Head of caudate nucleus (tissue), 42 donors: ENCODE data around the gene ATG16L1.

Experiments
- DNase-seq, 42 donors: peaks; one replicate each; pipeline versions ENCODE4 v3.0.0 to v3.0.0-alpha.2; 2020 to 2021; ENCODE audit warnings: mixed read lengths in 7 of 42
- intact Hi-C: fragments of 100-400 bp; cut with DNase I; formaldehyde crosslinking; loops from one replicate; pipeline ENCODE4 v1.15.0; 2022

Gene ATG16L1

DNA sequence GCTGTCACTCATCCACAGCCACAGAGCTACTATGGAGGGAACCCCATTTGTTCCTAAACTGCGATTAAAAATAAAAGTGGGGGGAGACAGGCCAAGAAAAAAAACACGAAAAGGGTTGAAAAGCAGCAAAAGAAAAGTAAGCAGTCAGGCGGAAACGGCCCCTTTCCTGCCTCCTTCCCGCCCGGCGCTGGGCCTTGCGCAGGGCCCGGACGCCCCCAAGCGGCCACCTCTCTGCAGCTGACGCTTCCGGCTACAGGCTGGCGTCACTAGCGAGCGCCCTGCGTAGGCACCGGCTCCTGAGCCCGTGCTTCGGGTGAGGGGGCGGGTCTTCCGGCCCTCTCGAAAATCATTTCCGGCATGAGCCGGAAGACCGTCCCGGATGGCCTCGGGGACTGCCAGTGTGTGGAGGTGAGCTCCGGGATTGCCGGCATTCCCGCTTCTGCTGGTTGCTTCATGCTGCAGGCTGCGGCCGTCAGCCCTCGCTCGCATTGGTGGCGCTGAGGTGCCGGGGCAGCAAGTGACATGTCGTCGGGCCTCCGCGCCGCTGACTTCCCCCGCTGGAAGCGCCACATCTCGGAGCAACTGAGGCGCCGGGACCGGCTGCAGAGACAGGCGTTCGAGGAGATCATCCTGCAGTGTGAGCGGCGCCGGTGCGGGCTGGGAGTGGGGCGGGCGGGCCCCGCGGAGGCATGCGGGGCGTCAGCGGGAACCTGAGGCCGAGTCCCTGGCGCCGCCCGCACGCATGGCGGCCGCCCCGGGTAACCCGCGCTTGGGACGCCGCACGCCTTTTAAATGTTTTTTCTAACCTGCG lies at the start of gene ATG16L1:
Gene ATG16L1 (plus strand): TSS at position 368 of the 811 bp plus-strand sequence. CDS start 155 bp downstream, at position 523.
- intact Hi-C loops, result loop anchor here (2.0 to 5.0 kb wide), 2 partner anchors 399 to 644 kb away; no protein-coding TSS in a partner anchor
- DNase-seq, result peak; percentile 90 to 98 (median 97)

DNA sequence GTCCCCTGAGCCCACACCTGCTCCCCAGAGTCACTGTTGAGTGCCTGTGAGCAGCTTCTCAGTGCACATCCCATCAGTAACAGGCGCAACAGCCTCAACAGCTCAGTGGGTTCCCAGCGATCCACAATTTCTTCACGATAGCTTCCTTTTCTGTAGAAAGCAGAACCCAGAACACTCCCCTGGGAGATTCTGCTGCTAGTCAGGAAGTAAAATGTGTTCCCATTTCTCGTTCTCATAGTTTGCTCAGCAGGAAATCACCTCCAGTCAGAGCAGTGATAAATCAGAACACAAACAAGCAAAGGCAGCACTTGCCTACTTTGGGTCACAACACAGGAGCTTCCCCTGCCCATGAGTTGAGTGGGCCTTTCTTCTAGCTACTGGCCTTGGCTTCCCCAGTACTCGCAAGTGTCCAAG lies 48.9 kb upstream of the ATG16L1 start:
- DNase-seq, result no peak
- intact Hi-C loops, result no loop called here

DNA sequence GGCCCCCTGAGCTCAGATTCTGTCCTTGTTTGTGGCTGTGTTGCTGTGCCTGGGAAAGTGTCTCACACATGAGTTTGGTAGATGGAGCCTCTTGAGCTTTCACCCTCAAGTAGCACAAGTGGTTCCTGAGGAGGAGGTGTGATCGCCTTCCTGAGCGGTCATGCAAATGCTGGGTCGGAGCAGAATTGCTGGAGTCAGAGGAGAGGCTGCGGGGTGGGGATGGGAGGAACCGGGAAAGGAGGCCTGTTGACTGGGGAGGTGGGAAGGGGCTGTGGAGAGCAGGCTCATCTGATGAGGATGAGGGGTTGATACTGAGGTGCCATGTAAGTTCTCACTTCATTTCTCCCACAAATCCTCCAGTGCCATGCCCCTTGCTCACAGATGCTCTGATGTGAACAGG lies 48.4 kb upstream of the ATG16L1 start:
- DNase-seq, result no peak
- intact Hi-C loops, result no loop called here

DNA sequence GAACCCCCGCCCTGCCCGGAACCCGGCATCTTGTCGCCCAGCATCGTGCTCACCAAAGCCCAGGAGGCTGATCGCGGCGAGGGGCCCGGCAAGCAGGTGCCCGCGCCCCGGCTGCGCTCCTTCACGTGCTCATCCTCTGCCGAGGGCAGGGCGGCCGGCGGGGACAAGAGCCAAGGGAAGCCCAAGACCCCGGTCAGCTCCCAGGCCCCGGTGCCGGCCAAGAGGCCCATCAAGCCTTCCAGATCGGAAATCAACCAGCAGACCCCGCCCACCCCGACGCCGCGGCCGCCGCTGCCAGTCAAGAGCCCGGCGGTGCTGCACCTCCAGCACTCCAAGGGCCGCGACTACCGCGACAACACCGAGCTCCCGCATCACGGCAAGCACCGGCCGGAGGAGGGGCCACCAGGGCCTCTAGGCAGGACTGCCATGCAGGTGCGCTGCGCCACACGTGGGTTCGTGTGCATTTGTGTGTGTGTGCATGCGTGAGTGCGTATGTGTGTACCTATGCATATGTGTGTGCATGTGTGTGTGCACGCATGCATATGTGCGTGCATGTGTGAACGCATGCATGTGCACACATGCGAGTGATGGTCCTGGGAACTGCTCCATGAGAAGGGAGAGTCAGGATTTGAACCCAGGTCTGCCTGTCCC lies 47.1 kb upstream of the ATG16L1 start:
- no peak for DNase-seq
- intact Hi-C loops, result no loop called here

DNA sequence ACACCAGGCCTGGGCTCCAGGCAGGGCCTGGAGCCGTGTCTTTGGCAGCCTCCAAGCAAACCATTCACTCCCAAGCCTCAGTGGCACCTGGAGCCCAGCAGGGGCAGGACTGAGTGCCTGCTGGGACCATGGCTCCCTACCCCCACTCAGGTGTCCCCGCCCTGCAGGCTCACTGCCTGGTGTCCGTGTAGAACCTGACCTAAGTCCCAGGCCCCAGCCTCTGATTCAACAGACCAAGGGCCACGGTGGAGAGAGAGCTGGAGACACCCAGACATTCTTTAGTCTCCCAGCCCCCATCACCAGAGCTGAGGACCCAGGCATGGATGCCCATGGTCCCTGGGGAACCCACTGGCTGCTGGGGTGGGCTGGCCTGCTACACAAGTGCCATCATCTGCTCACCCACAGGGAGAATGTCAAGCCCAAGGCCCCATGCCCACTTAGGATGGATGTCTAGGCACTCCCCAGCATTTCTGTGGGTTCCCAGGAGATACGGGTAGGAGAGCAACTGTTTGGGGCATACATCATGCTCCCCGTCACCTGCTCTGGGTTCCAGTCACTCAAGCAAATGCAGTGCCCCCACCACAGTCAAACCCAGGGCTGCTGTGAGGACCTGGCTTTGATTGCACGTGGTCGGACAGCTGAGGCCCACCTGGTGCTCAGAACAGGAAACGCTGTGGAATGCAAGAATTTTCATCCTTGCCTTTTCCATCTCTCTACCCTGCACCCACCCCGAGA lies 42.9 kb upstream of the ATG16L1 start:
- no peak for DNase-seq
- intact Hi-C loops, result no loop called here

DNA sequence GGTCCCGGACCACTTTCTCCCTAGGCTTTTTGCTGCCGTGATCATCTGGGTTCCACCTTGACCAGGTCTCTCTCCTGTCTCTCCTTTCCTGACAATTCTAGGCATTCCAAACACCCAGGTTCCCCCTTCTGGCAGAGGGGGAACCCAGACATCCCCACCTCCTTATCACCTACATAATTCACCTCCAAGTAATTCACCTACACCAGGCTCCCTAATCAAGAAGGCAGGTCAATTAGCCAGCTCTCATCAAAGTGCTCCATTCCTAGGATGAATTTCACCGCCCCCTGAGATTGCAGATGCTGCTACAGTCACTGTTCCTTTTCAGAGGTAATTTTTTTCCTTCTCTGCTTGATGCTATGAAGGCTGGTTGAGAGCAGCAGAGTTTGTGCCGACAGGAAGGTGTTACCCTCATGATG lies 42.3 kb upstream of the ATG16L1 start:
- DNase-seq, result peak in 14 of 42 donors; percentile 9 to 68 (median 44)
- intact Hi-C loops, result no loop called here

DNA sequence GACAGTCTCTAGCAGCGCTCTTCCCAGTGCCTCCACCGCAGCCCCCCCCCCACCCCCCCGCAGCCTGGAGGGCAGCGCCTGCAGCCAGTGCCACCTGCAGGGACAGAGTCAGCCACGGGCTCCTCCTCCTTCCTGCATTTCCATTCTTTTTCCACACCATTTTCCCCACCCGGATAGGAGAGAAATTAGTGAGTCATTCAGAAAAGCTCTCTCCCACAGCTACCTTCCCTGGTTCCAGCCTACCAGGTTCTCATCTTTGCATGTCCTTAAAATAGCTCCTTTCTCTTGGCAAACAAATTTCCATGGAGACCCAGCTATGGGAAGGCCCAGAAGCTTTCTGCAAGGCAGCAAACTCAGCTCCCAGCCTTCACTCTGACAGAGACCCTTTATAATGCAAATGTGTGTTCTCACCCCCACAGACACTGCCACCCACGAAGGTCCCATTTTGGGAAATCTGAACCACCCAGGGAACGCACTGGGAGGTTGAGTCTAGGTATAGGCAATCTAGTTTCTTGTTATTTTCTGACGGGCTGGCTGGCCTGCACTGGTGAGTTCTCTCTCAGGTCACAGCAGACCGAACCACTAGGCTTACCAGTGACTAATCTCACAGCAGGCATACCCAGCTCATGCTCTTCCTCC lies 41.8 kb upstream of the ATG16L1 start:
- peak; percentile 20 to 95 (median 74) for DNase-seq
- intact Hi-C loops, result no loop called here

DNA sequence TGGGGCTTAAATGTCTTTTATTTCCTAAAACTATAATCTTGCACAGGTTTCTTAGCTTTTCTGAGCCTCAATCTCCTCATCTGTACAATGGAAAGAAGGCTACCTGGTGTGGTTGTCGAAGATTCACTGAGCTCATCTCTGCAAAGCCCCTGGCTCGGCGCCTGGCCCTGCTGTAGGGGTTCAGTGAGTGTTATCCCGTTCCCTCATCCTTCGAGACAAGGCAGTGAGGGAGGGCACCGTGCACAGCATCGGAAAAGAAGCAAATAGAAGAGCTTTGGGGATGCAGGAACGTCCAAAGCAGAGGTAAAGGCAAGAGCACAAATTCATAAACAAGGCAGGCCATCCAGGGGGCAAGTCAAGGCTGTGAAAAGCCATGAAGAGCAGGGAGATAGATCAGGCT lies 41.2 kb upstream of the ATG16L1 start:
- no peak for DNase-seq
- intact Hi-C loops, result no loop called here

DNA sequence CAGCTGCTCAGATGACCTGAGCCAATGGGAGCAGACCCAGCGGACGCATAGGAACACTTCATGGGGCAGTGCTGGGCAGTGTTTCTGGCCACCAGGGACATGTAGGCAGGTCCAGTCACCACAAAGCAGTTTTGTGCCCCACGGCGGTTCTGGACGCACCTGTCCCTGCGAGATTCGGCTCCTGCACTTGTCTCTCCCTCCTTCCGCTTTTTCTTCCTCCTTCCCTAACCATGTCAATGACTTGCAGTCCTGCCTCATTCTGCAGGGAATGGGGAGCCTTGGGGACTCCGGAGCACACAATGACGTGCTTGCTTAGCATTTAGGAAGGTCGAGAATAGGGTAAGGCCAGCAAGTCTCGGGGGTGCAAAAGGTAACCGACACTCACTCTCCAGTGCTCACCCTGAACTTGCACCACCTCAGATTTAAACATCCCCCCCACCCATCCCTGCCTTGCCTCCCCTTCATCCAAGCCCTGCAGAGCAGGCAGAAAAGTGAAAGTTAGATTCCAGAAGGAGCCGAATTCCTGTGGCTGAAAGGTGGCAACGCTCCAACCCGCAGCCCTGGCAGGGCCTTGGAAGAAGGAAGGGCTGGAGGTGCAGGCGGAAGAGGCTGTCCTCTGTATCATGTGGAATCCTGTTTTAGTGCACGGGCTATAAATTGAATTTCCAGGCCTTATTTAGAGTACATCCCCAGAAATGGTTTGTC lies 40.5 kb upstream of the ATG16L1 start:
- DNase-seq, result peak in 21 of 42 donors; percentile 8 to 60 (median 28)
- intact Hi-C loops, result no loop called here

DNA sequence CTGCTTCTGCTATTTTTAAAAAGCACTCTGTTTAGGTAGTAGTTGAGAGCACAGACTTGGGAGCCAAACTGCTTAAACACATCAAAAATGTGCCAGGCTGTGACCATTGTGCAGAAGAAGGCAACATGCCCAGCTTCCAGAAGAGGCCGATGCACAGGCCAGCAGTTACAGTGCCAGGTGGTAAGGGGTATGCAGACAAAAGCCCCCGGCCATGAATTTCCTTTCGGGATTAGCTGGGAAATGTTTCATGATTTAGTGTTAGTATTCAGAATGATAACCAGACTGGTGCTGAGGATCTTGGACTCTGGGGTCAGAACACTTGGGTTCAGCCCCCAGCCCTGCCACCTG lies 40.0 kb upstream of the ATG16L1 start:
- no peak for DNase-seq
- intact Hi-C loops, result no loop called here

DNA sequence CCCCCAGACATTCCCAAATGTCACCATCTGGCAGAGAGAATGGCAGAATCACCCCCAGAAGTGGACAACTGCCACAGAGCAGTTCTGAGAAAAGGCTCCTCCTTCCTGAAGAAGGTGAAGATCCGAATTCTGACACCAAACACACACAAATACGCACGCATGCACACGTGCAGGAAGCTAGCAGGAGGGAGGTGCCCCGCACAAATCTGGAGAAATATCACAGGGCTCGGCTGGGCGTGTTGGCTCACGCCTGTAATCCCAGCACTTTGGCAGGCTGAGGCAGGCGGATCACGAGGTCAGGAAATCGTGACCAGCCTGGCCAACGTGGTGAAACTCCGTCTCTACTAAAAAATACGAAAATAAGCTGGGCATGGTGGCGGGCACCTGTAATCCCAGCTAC lies 38.5 kb upstream of the ATG16L1 start:
- intact Hi-C loops, result no loop called here

DNA sequence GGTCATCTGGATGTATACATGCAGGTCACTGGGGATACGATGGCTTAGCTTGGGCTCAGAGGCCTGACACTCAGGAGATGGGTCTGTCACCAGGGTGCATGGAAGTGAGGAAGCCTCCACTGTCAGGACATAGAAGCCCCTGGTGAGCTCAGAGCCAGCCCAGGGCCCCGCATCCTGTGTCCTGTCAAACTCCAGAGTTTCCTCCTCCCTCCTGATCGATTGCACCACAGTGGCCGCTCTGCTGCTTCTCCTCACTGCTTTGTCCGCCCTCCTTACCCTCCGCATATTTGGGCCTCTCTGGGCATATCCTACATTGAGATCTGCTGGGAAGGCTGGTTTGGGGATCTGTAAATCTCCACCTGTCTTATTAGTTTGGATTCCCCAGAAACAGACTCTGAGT lies 37.5 kb upstream of the ATG16L1 start:
- DNase-seq, result no peak
- intact Hi-C loops, result no loop called here

More for the DNA sequence above, 38.5 kb upstream of the ATG16L1 start:
- no peak for DNase-seq

DNA sequence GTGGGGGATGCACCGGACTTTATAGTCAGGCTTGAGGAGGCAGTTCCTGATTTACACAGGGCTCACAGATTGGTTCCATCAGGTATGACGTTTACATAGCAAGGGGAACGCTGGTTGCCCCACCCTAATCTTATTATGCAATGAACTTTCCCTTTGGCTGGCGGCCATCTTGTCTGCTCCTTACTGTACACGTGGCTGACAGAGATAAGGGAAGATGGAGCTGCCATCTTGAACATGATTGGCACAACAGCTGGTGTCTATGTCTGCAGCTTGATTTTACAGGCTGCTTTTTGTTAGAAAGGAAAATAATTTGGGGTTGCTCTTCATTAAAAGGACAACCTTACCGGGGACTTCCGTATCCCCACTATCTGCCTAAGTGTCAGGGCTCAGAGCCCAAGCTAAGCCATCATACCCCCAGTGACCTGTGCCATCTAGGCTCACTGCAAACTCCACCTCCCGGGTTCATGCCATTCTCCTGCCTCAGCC lies 33.5 kb upstream of the ATG16L1 start:
- DNase-seq, result no peak
- intact Hi-C loops, result no loop called here

DNA sequence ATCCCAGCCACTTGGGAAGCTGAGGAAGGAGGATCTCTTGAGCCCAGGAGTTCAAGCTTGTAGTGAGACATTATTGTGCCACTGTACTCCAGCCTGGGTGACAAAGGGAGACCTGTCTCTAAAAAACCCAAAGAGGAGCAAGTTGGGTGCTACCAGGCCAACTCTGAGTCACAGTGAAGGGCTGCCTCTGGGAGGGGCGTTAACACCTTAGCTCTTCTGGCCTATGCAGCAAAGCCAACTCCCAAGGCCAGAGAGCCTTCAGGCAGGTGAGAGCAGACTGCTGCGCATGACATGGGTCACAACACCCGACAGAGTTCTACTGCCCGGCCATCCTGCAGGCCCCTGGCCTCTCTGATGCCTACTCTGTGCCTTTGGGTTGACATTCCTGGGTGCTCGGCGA lies 32.6 kb upstream of the ATG16L1 start:
- intact Hi-C loops, result no loop called here
- DNase-seq, result no peak

DNA sequence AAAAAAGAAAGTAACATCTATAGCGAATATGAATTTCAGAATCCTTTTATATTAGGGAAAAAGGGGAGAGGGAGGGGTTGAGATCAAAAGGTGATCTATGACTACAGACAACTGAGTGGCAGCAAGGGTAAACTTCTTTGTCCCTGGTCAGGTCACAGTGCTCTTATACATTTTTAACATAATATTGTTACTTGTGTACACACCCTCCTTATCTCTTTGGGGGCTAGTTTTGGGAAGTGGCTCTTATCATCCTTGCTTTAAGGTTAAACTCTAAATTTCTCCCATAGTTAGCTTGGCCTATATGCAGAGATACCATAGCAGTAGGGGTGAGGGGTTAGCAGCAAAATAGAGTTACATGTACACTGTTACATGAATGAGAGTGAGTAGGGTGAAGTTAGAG lies 31.6 kb upstream of the ATG16L1 start:
- intact Hi-C loops, result no loop called here
- DNase-seq, result no peak

DNA sequence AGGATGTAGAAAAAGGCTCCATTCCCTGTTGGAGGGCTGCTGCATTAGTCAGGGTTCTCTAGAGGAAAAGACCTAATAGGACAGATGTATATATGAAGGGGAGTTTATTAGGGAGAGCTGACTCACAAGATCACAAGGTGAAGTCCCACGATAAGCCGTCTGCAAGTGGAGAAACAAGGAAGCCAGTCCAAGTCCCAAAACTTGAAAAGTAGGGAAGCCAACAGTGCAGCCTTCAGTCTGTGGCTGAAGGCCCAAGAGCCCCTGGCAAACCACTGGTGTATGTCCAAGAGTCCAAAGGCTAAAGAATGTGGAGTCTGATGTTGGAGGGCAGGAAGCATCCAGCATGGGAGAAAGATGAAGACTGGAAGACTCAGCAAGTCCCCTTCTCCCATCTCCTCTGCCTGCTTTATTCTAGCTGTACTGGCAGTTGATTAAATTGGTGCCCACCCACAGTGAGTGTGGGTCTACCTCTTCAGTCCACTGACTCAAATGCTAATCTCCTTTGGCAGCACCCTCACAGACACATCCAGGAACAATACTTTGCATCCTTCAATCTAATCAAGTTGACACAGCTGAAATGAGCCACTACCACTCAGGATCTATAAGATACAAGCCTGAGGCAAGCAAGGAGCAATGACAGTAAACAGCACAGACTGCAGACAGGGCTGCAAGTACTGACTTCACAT lies 30.0 kb upstream of the ATG16L1 start:
- no peak for DNase-seq
- intact Hi-C loops, result no loop called here

DNA sequence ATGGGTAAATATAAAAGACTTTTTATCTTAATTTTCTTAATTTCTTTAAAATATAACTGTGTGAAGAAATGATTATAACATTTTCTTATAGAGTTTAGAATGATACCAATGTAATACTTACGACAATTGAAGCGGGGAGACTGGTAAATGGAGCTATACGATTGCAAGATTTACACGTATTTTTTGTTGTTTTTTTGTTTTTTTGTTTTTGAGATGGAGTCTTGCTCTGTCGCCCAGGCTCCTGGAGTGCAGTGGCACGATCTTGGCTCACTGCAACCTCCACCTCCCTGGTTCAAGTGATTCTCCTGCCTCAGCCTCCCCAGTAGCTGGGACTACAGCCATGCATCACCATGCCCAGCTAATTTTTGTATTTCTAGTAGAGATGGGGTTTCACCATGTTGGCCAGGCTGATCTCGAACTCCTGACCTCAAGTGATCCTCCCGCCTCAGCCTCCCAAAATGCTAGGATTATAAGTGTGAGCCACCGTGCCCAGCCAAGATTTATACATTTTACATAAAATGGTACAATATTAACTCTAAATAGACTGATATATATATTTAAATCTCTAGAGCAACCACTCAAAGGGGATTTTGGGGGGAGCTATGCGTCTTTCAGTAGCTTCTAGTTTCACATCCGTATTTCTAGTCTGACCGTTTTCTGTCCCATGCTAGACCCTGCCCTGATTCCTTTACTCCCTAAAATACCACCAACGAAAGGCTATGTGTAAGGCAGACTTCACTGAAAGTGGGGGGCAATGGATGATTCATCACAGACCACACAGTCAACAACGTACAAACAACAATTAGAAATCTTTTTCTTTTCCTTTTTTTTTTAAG lies 28.2 kb upstream of the ATG16L1 start:
- DNase-seq, result no peak
- intact Hi-C loops, result no loop called here
